8988T (cell line): ENCODE results near the gene HCFC1.

Source experiments
- DNase-seq: peaks from one replicate; pipeline ENCODE4 v3.0.0; 2011

Gene HCFC1

DNA sequence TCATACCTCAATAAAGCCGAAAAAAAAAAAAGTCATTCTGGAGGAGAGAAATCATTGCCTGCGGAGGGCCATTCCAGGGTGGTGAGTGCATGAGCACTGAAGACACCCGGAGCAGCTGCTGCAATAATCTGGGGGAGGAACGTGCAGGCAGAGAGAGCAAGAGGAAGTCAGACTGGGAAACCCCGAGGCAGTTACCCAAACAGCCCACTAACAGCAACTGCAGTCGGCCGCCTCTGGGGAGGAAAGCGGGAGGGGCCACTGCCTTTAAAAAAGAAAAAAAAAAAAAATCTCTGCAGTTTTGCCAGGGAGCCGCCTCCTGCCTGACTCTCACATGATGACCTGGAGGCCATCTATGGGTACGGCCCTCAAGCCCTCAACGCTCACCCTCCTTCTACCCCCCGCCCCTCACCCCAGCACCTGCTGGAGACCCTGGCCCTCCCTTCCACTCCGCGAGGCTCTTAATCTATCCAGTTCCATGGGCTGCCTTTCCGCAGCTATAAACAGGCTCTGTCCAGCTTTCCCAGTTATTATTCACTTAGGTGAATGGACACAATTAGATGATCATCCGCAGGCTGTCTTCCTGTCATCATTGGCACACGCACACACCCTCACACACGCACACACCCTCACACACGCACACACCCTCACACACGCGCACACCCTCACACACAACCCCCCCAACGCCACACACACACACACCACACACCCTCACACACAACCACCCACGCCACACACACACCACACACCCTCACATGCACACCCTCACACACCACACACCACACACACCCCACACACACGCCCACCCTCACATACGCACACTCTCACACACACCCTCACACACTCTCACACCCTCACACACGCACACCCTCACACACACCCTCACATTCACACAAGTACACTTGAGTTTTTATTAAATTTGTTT, 70.5 kb downstream of the HCFC1 start:
- DNase-seq = peak; percentile 77

DNA sequence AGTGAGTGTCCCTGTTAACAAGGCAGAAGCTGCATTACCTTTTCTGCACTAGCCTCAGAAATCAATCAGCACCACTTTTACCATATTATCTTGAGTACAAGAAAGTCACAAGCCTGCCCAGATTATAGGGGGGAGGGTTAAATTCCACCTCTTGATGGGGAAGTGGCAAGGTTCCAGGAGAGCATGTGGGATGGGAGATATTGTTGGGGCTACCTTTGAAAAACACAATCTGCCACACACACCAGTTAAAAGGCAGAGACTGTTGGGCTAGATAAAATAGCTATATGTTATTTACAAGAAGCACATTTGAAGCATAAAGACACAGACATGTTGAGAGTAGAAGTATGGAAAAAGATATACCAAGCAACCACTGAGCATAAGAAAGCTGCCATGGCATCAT, 73.7 kb downstream of the HCFC1 start:
- DNase-seq = no peak
